Measurements from ENCODE around the gene DUSP14.
A peak's percentile ranks its signal among the peaks of the same experiment; 100 is the strongest.
"Not testable (repeated sequence)": the region's sequence is repeated elsewhere in the genome, so short reads cannot be mapped to it uniquely, and the experiment has no call there.

DUSP14 gene

DNA sequence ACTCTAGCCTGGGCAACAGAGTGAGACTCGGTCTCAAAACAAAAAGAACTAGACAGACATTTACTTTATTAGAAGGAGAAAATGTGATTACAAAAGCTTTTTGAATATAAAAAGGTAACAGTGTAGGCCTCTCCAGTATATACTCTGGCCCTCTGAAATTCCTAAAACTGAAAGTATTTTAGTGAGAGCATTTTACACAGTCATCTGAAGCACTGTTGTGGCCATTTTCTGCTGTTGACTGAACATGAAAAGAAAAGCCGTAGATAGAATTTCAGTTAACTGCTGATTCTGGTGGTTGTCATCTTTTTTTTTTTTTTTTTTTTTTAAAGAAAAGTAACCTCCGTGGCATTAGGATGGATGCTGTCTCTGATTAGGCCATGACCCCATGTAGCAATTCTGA lies 15.6 kb downstream of the DUSP14 start:
- TF ChIP-seq, protein P1, sequence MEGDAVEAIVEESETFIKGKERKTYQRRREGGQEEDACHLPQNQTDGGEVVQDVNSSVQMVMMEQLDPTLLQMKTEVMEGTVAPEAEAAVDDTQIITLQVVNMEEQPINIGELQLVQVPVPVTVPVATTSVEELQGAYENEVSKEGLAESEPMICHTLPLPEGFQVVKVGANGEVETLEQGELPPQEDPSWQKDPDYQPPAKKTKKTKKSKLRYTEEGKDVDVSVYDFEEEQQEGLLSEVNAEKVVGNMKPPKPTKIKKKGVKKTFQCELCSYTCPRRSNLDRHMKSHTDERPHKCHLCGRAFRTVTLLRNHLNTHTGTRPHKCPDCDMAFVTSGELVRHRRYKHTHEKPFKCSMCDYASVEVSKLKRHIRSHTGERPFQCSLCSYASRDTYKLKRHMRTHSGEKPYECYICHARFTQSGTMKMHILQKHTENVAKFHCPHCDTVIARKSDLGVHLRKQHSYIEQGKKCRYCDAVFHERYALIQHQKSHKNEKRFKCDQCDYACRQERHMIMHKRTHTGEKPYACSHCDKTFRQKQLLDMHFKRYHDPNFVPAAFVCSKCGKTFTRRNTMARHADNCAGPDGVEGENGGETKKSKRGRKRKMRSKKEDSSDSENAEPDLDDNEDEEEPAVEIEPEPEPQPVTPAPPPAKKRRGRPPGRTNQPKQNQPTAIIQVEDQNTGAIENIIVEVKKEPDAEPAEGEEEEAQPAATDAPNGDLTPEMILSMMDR (IDR thresholded peaks at IDR 0.05; ENCODE audit: insufficient read depth, low read depth, low read length, missing control alignments): no peak
- H3K4me3 ChIP-seq (ENCODE audit: low read length): no peak overlapping the region
- no peak for DNase-seq (ENCODE audit: low read depth)

- H3K4me3 ChIP-seq (ENCODE audit: low read length): no peak overlapping the region
- TF ChIP-seq, protein P1 (IDR thresholded peaks at IDR 0.05; ENCODE audit: insufficient read depth, low read depth, low read length, missing control alignments): peak; percentile 58
- DNase-seq (ENCODE audit: low read depth): peak; percentile 45
Observed at GRCh38 chr17:37506678-37507077, 17.0 kb downstream of the DUSP14 start.

GRCh38 chr17:37507111-37507510 lies 17.4 kb downstream of the DUSP14 start:
- H3K4me3 ChIP-seq (ENCODE audit: low read length): no peak overlapping the region

GRCh38 chr17:37510056-37510455 lies 20.4 kb downstream of the DUSP14 start:
- no peak for DNase-seq (ENCODE audit: low read depth)
- TF ChIP-seq, protein P1 (IDR thresholded peaks at IDR 0.05; ENCODE audit: insufficient read depth, low read depth, low read length, missing control alignments): no peak
- no peak overlapping the region for H3K4me3 ChIP-seq (ENCODE audit: low read length)

More at GRCh38 chr17:37507111-37507510, 17.4 kb downstream of the DUSP14 start:
- TF ChIP-seq, protein P1 (IDR thresholded peaks at IDR 0.05; ENCODE audit: insufficient read depth, low read depth, low read length, missing control alignments): no peak
- no peak for DNase-seq (ENCODE audit: low read depth)

- not testable (repeated sequence) for H3K4me3 ChIP-seq (ENCODE audit: low read length); DNase-seq (ENCODE audit: low read depth)
Observed at GRCh38 chr17:37511642-37512041, 22.0 kb downstream of the DUSP14 start.

GRCh38 chr17:37512442-37513068 lies 22.9 kb downstream of the DUSP14 start:
- no peak overlapping the region for H3K4me3 ChIP-seq (ENCODE audit: low read length)
- DNase-seq (ENCODE audit: low read depth): no peak
- TF ChIP-seq, protein P1 (IDR thresholded peaks at IDR 0.05; ENCODE audit: insufficient read depth, low read depth, low read length, missing control alignments): no peak

- TF ChIP-seq, protein P1 (IDR thresholded peaks at IDR 0.05; ENCODE audit: insufficient read depth, low read depth, low read length, missing control alignments): no peak
- no peak overlapping the region for H3K4me3 ChIP-seq (ENCODE audit: low read length)
- DNase-seq (ENCODE audit: low read depth): no peak
Observed at GRCh38 chr17:37513711-37514110, 24.0 kb downstream of the DUSP14 start.

Data from epithelial cell of esophagus (primary cell).